GM21390 (cell line): ENCODE results near the gene CYTH2.

Experiments used
- ATAC-seq: cut with Tn5 transposase; IDR thresholded peaks from one replicate; pipeline ENCODE4 v1.9.1; 2021; ENCODE audit not compliant: unreplicated experiment

CYTH2 gene

GRCh38 chr19:48492925-48493717 is 24.0 kb downstream of the CYTH2 start:
- peak; percentile 62 for ATAC-seq

- ATAC-seq: no peak
Measured at GRCh38 chr19:48493718-48494401, 24.7 kb downstream of the CYTH2 start.

GRCh38 chr19:48495396-48495795 is 26.2 kb downstream of the CYTH2 start:
- ATAC-seq: no peak

GRCh38 chr19:48496959-48497727 is 28.0 kb downstream of the CYTH2 start:
- no peak for ATAC-seq

- ATAC-seq: no peak
Measured at GRCh38 chr19:48497728-48498594, 28.8 kb downstream of the CYTH2 start.

GRCh38 chr19:48498595-48499311 is 29.6 kb downstream of the CYTH2 start:
- ATAC-seq: no peak

GRCh38 chr19:48499316-48500090 is 30.3 kb downstream of the CYTH2 start:
- no peak for ATAC-seq

- no peak for ATAC-seq
Measured at GRCh38 chr19:48500830-48501493, 31.8 kb downstream of the CYTH2 start.

GRCh38 chr19:48501494-48502349 is 32.6 kb downstream of the CYTH2 start:
- no peak for ATAC-seq

- no peak for ATAC-seq
Measured at GRCh38 chr19:48502350-48503018, 33.3 kb downstream of the CYTH2 start.

- no peak for ATAC-seq
Measured at GRCh38 chr19:48506138-48506733, 37.1 kb downstream of the CYTH2 start.

- no peak for ATAC-seq
Measured at GRCh38 chr19:48507911-48508439, 38.8 kb downstream of the CYTH2 start.

GRCh38 chr19:48508729-48509411 is 39.7 kb downstream of the CYTH2 start:
- ATAC-seq: no peak

- ATAC-seq: no peak
Measured at GRCh38 chr19:48509467-48510194, 40.5 kb downstream of the CYTH2 start.
